ENCODE measurements around the gene GRM4. TPM values are rescaled to one million over a fixed set of nuclear protein-coding genes. Genes with fewer than 3 reads are reported as not detected.

The GRM4 gene
- total RNA-seq, 1 donor from 2014 or later: not detected

DNA sequence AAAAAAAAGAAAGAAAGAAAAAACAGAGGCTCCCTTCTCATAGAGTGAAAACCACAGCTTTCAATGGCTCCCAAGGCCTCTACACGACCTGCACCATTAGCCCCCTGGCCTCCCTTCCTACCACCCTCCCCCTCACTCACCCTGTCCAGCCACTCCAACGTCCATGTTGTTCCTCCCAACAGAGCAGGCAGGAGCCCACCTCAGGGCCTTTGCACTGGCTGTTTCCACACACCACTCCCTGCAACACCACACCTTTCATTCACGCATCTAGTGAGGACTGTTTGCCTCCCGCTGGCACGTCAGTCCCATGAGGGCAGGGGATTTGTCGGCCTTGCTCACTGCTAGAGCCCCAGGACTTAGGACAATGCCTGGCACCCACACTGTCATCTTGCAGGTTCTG, 39.5 kb downstream of the GRM4 start:
- ATAC-seq: no peak

DNA sequence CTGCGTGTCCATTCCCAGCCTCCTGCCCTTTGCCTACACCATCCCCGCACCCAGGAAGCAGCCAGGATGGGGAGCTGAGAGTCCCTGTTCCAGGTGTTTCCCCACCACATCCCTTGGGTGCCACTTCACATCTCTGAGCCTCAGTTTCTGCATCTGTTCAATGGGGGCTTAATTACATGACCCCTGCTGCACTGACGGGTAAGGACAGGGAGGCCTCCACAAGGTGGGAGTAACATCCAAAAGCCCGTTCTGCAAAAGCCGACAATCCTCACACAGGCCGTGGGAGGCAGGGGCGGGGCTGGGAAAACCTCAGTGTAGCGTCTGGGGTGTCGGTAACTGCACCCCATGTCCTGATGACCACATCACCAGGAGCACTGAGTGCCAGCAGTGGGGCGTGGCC, 41.3 kb downstream of the GRM4 start:
- no peak for ATAC-seq

DNA sequence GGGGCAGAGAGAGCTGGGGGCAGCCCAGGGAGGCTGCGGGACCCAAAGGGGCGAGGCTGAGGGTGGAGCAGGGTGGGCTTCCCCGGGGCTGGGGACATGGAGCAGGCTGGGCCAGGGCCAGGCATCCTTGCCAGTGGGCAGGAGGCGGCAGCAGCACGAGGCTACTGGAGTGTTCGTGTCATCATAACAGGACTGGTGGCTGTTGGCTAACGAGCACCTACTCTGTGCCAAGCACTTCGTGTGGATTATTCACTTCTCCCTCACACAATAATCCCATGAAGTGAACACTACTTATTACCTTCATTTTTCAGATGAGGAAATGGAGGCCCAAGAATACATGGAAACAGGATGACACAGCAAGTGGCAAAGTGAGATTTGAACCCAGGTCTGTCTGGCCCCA, 41.7 kb downstream of the GRM4 start:
- no peak for ATAC-seq

DNA sequence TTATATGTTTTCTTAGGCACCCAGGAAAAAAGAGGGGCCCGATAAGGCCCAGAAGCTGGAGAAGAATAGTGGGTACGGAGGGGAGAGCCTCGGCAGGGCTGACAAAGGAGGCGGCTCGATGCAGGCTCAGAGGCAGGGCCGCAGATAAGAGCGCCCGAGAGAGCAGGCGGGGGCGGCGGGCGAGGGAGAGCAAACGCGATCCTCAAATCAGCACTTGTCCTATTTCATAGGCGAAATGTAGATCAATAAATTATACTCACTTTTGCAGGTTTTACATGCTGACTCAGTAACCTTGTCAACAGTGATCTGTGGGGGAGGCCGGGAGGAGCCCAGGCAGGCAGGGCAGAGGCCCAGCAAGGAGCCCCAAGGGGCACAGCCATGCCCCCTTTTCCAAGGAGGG, 42.6 kb downstream of the GRM4 start:
- ATAC-seq: no peak

DNA sequence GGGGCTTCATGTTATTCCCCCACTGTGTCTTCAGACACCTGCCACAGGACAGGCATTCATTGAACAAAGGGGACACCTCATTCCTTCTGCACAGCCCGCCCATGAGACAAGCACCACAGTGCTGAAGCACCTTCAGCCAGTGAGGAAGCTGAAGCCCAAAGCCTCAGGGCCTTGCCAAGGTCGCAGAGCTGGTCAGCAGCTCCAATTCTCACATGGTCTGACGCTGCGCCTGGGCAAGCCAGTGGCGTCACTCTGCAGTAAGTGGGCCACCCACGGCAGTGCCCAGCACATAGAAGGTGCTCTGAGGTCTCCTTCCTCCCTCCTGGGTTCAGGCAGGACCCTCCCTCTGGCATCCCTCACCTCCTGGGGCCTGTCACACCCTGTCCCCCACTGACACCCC, 43.2 kb downstream of the GRM4 start:
- ATAC-seq: no peak

DNA sequence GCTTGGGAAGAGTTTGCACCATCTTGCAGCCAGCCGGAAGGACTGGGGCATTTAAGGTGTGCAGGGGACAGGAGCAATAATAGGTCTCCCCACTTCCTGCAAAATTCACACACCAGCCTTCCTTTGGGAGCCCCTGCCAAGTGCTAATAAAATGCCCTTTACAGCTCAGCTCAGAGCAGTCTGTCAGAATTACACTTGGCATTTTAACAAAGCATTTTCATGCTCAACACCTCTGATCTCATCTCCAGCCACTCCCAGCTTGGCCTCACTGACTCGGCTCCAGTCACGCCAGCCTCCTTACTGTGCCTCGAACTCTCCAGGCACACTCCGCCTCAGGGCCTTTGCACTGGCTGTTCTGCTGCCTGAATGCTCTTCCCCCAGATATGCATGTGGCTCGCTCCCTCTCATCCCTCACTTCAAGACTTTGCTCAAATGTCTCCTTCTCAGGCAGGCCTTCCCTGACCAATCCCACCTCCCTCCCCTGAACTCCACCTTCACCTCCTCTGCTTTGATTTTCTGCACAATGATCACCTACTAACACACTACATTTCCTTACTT, 43.7 kb downstream of the GRM4 start:
- no peak for ATAC-seq

DNA sequence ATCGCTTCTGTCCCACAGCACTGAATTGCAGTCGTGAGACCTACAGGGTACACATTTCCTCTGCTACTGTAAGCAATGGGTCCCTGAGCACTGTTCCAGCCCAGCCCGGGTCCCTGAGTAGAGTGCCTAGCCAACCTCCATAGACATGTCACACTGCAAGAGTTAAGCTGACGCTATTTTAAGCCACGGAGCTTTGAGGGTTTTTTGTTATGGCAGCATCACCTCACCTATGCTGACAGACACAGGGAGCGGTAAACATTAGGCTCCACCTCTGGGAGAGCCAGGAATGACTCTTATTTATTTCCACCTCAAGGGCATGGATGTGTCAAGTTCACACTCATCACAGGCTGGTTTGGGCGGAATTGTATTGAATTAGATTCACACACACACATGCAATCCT, 45.1 kb downstream of the GRM4 start:
- no peak for ATAC-seq

DNA sequence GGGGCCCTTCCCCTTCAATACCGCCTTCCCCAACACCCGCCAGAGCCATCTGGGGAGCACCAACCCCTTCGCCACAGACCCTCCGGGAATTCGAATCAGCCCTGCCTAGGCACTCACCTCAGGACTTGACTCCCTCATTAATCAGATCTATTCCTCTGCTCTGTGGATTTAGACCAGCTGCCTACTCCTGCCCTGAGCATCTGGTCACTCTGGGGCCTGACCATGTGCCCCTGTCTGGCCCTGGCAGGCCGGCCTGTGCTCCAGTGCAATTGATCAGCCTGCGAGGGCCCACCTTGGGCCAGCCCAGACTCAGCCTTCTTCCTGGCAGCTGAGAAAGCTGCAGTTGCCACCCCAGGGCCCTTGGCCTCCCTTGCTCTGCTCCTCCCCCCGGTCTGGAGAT, 46.0 kb downstream of the GRM4 start:
- ATAC-seq: no peak

DNA sequence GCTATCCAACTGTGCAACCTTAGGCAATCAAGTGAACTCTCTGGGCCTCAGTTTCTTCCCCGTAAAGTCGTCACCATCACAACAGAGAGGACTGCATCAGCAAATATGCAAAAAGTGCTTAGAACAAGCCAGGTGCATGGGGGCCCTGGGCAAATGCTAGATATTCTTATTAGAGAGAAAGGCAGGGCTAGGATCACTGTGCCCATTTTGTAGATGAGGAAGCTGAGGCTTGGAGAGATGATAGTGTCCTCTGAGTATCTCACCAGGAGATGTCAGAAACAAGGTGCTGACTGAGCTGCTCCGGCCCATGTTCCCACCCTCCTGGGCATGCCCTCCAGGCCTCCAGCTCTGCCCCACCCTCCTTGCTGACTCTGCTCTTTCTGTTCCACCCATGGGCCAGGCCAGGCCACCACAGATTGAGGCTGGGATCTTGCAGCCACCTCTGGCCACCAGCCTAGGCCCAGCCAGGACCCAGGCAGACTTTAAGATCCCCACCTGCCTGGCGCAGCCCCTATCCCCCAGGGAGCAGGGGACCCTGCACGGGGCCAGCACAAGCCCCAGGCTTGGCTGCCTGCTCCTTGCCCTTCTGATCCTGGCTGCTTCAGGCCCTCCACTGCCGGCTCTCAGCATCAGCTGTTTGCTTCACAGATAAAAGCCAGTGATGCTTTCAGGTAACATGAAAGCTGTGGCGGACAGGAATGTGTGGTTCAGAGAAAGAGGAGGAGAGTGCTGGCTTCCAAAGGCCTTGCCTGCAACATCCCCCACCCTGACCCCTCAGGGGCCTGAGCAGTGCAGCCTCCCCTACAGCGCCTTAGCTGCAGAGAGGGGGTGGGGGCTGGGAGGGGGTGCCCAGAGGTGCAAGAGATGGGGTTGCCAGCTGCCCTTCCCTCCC, 47.6 kb downstream of the GRM4 start:
- ATAC-seq: no peak

DNA sequence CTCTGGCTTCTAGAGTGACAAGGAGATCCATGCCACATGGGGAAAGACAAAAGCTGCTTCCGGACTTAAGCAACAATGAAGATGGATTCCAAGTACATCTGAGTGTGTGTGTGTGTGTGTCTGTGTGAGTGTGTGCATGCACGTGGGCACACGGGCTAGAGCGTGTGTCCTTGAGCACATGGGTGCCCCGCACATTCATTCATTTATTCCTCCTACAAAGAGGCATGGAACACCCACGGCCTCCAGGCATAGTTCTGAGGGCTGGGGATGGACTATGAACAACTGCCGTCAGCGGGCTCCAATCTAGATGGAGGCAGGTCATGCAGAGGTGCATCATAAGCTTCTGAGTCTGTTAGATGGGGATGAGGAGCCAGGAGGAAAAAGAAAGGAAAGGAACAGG, 49.1 kb downstream of the GRM4 start:
- ATAC-seq: no peak

DNA sequence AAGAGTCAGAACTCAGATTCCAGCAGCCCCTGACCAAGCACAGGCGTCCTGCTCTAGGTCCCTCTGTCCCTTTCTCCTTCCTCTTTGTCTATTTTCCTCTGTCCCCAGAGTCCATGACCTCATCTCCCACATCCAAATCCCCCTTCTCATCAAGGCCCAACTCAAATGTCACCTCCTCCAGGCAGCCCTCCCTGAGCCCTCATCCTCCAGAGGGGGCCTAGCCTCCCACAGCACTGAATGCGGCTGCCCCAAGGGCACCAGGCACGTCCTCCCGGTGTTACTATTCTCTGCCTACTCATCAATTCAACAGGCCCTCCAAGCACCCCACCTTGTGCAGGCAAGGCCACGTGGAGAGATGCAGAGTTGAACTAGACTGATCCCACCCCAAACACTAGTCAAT, 49.7 kb downstream of the GRM4 start:
- ATAC-seq: no peak

DNA sequence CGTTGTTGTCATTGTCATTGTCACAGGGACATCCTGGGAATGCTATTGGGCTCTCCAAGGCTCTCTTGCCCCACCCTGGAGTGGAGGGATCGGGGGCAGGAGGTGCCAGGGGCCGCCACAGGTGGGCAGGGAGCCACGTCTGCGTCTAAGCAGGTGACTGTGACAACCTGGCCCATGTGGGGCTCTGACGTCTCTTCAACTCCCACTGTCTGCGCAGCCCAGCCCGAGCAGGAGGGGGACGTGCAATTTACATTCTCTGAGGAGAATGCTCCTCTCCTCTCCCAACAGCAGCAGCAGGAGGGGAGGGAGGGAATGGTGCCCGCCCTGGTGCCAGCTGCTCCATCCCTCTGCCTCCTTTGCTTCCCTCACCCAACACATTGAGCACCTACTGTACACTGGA, 50.1 kb downstream of the GRM4 start:
- ATAC-seq: no peak

DNA sequence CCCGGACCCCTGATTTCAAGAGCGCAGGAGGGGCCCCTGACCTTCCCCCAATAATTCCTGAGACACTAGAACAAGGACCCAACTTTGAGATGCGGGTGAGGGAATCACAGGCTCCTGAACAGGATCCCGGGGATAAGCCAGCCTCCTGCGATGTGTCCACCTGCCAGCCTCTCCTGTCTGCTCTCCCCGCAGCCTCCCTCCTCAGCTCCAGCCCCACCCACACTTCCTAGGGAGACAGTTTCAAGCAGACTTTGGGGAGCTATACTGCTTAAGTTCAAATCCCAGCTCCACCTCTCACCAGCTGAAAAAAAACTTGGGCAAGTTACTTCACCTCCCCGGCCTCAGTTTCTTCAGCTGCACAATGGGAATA, 50.8 kb downstream of the GRM4 start:
- ATAC-seq: no peak

DNA sequence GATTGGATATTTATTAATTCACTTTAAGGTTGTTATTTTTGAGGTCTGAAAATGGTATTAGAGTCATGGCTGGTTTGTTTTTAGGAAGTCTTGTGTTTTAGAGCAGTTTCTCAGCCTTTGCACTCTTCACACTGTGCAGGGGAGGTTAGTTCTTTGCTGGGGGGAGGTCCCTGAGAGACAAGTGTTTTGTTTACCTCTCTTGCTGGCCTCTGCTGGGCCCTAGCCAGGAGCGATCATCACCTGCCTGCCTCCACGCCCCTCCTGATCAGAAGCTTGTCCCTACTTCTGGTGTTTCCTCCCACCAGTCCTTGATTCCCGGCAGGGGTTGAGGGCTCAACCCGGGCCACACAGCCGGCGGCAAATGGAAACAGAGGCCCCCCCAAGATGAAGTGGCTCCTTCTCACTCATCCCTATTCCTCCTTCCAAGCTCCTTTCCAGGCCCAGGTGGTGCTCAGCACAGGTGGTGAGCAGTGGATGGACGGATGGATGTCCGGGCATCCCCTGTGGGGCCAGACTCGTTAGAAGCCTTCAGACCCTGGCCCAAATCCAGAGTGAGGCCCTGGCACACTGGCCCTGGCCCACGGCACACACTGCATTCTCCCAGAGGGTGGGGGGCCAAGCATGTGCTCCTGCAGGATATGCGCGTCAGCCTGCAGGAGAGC, 51.3 kb downstream of the GRM4 start:
- ATAC-seq: no peak

DNA sequence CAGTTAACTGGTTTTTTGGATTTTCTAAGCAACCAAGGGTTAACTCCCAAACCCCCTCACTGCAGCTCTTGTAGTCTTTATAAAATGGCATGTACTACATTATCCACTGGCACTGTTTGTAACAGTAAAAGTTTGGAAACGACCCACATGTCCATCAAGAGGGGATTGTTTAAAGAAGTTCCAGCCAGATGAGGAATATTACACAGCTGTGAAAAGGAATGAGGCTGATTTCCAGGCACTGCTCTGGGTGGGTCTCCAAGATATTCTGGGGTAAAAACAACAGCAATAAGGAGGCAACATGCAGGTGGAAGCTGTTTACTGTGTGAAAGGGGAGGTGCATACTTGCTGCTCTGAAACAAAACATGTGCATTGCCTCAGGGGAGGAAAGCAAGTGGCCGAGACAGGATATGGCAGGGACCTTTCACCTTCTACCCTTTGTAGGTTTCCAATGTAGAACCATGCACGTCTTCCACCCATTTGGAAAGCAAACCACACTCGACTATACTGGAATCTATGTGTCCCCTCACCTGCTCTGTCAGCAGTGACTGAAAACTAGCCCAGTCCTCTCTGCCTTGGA, 51.9 kb downstream of the GRM4 start:
- ATAC-seq: no peak

DNA sequence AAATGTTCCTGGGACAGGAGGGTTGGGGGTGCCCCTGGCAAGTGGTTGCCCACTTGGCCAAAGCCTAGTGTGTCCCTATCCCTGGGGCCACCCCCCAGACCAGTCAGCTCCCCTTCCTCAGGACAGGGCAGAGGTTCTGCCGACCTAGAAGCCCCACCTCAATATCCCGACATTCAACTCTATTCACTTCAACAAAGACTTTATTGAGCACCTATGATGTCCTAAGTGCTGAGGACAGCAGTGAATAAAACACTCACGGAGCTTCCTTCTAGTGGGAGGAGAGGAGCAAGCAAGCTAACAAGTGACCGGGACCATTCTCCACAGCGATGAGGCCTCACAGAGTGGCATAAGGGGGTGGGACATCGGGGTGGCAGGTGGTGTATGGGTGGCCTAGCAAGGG, 52.7 kb downstream of the GRM4 start:
- no peak for ATAC-seq

DNA sequence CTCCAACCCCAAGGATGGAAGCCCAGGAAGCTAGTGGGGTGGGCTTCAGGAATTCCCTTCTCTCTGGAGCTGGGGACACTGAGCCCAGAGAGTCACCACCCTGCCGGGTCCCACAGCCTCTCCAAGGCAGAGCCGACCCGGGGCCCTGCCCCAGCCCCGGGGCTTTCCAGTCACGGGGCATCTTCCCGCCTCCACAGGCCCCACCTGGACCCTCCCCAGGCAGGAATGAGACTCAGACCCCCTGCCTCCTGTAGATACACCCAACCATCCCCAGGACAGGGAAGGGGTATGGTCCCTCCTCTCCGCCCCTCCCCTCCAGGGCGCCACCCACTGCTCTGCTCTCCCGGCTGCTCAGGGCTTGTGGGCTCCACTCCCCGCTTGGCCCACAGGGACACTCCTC, 53.3 kb downstream of the GRM4 start:
- ATAC-seq: no peak

DNA sequence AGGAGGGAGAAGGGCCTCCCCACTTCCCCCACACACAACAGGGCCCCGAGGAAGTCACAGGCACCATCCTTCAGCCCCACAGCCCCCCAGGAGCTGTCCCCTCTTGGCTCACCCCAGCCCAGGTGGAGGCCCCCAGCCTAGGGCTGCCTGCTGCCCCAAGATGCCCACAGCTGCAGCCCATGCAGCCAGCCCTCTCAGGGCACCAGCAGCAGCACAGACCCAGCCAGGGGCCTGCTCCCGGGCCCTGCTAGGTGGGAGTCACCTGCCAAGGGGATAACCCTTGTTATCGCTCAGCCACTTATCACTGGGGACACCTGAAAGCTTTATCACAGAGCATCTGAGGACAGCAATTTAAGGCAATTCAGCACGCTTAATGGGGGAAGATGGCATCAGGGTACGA, 55.0 kb downstream of the GRM4 start:
- ATAC-seq: no peak

DNA sequence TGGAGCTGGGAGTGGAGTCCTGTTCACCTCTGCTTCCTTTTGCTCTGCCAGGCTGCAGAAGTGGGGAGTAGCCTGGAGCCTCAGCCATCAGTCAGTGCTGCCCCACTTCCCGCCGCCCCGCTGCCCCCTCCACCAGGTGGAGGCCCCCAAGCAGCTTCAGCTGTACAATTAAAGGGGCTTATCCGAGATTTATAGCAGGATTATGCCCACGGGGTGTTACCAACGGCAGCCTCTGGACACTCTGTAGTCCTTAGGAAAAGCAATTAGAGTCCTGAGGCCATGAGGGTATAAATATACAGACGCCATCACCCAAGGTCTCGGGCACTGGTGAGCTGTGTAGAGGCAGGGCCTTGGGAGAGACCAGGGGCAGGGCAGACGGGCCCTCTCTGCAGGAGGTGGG, 55.4 kb downstream of the GRM4 start:
- ATAC-seq: no peak

DNA sequence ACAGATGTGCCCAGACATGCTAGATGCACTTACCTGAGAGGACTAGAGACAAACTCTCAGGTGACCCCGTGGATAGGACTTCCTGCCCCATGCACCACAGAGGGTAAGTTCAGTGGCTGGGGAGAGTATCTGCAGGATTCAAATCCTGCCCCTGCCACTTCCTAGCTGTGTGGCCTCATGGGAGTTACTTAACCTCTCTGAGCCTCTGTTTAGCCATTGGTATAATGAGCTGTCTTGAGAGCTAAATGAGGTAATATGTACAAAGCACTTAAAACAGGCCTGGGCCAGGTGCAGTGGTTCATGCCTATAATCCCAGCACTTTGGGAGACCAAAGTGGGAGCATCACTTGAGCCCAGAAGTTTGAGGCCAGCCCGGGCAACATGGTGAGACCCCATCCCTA, 59.3 kb downstream of the GRM4 start:
- no peak for ATAC-seq

DNA sequence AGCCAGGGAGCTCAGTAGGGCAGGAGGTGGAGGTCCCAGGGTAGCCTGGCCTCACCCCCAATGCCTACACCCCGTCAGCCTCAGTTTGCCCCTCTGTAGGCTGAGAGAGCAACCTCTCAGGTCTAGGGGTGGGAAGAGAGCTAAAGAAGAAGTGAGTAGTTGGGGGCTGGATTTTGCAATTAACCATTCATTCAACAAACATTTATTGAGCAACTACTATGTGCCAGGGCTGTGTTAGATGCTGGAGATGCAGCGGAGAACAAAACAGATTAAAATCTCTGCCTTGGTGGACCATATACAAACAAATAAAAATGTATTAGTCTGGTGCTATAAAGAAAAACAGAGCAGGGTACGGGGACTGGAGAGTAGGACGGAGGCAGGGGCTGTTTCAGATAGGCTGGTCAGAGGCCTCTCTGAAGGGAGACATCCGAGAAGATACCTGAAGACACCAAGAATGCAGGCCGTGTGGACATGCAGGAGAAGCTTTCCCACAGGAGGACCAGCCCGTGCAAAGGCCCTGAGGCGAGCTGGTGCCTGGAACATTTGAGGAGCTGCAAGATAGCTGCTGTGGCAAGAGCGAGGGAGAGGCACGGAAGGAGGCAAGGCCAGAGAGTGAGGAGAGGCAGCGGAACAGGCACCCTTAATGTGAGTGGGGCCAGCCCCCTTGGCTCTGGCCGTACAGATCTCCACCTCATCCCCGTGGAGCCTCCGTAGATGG, 60.3 kb downstream of the GRM4 start:
- no peak for ATAC-seq

DNA sequence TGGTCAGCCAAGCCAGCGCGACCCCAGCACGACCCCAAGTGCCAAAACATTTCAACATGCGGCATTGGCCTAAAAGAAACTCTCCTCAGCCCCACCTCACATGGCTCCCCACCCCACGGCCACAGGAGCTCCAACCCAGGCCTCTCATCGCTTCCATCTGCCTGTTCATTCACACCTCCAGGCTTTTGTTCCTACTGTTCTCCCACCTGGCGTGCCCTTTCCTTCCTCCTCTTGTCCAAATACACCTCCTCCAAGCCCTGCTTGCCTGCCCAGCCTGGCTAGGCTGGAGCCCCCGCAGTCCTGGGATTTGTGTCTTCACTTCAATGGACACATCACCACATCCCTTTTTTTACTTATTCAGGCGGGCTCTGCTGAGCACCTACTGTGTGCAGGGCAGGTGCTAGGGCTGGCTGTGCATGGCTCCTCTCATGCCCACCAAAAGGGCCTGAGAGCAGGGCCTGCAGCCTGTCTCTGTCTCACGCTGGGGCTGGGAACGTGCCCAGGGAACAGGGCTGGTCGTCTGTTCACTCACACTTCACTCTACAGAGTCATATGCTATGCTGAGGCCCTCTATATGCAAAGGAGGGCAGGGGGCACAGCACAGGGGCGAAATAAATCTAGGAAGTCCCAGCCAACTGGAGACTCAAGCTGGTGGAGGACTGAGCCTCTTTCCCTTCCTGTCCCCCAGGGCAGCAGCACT, 61.1 kb downstream of the GRM4 start:
- no peak for ATAC-seq
